Measurements from ENCODE around the gene SEC31B. TPM values are rescaled to one million over a fixed set of nuclear protein-coding genes. Genes with fewer than 3 reads are reported as not detected.

The SEC31B gene
- total and polyA plus RNA-seq, 5 donors, result 6.7 to 10.2 (median 8.5) TPM

DNA sequence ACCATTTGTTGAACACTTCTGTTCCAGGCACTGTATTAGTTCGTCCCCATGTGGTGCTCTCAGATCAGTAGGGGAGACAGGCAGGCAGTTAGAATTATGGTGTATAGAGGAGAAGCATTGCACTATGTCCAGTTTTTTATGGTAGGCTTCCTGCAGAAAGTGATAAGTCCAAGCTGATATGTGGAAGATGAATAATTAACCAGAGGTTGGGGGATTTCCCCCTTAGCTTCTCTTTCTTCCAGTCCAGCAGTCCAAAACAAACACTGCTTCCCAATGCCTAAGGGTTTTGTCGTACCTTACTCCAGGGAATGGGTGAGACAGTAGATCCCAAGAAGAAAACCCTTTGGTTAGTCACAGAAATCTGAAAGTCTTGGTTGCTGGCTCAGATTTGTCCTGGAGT is 35.2 kb upstream of the SEC31B start:
- DNase-seq (no peak), ATAC-seq (no peak)
- Histone ChIP-seq H3K27me3 (ENCODE audit: control insufficient read depth, insufficient read depth) (no peaks in the 10 kb centered on the region), H3K4me1 (ENCODE audit: control insufficient read depth, insufficient read depth, low read length) (no peaks in the 10 kb centered on the region), H3K4me3 (ENCODE audit: low read length) (no peak overlapping the region), H3K9me3 (ENCODE audit: control insufficient read depth, low read length) (no peaks in the 10 kb centered on the region), H3K27ac (ENCODE audit: low read length) (no peak overlapping the region)
- 79% methylated on average over 2 of the region's 2 CpGs for WGBS
- intact Hi-C loops (cut with DNase I), result no loop called here

DNA sequence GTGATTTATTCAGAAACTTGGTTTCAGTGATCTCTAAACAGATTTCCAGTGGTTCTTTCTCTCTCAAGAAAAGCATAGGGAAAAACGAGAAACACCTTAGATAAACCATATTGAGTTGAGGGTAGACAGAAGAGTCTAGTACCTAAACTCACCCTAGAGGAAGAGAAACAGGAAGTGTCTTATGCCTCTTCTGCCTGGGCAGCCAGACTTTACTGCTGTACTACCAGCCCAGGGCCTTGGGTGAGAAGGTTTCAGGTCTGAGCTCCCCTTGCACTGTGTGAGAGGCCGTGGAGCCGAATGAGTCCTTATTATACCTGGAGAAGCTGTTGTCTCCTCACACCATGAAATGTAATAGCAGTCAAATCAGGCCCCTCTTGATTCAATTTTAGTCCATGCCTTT is 34.3 kb upstream of the SEC31B start:
- intact Hi-C loops (cut with DNase I), result no loop called here
- 90% methylated on average over 3 of the region's 3 CpGs for WGBS

DNA sequence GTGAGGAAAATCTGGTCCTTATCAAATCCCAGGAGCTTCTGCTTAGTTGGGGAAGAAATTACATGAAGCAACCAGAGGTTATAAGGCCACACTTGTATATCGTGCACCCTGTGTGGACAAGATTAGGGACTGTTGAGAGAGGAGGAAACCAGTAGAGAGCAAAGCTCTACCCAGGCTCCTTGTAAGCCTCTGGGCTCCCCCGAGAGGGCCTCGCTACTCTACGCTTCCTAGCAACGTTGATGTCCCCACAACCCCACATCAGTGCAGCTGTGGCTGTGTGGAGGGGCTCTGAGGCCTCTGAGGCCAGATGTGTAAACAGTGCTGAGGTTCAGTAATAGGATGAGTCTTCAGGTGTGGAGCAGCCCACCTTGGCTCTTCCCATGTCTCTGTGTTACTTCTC is 32.1 kb upstream of the SEC31B start:
- 57% methylated on average over 5 of the region's 5 CpGs for WGBS
- H3K4me1 ChIP-seq (ENCODE audit: control insufficient read depth, insufficient read depth, low read length), result no peaks in the 10 kb centered on the region
- DNase-seq (no peak), ATAC-seq (no peak)
- no peak overlapping the region for H3K27ac ChIP-seq (ENCODE audit: low read length)
- intact Hi-C loops (cut with DNase I), result no loop called here
- H3K27me3 ChIP-seq (ENCODE audit: control insufficient read depth, insufficient read depth), result no peaks in the 10 kb centered on the region
- no peak overlapping the region for H3K4me3 ChIP-seq (ENCODE audit: low read length)
- H3K9me3 ChIP-seq (ENCODE audit: control insufficient read depth, low read length), result no peaks in the 10 kb centered on the region

More for the DNA sequence above, 34.3 kb upstream of the SEC31B start:
- Histone ChIP-seq H3K27me3 (ENCODE audit: control insufficient read depth, insufficient read depth) (no peaks in the 10 kb centered on the region), H3K27ac (ENCODE audit: low read length) (no peak overlapping the region), H3K9me3 (ENCODE audit: control insufficient read depth, low read length) (no peaks in the 10 kb centered on the region), H3K4me1 (ENCODE audit: control insufficient read depth, insufficient read depth, low read length) (no peaks in the 10 kb centered on the region), H3K4me3 (ENCODE audit: low read length) (no peak overlapping the region)
- no peak for DNase-seq
- ATAC-seq, result no peak

DNA sequence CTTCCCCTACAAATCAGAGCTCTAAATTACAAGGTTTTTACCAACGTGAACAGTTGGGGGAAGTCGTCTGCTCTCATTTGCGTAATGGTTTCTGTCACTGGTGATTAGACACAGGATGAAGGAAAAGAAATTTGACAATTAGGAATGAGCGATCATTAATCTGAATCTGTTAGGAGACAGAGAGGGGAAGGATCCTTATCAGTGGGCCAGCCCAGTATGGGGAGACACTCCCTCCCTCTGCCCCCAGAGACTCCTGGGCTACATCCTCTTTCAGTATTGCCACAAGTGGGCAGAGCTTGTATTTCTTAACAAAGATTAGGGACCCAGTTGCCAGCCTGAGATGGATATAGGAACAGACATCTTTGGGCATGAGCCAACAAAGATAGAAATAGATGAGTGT is 31.5 kb upstream of the SEC31B start:
- no peak overlapping the region for H3K4me3 ChIP-seq (ENCODE audit: low read length)
- no peak for ATAC-seq
- no peak overlapping the region for H3K27ac ChIP-seq (ENCODE audit: low read length)
- H3K4me1 ChIP-seq (ENCODE audit: control insufficient read depth, insufficient read depth, low read length), result no peaks in the 10 kb centered on the region
- H3K9me3 ChIP-seq (ENCODE audit: control insufficient read depth, low read length), result no peaks in the 10 kb centered on the region
- H3K27me3 ChIP-seq (ENCODE audit: control insufficient read depth, insufficient read depth), result no peaks in the 10 kb centered on the region
- WGBS, result 51% methylated on average over 4 of the region's 4 CpGs
- DNase-seq, result no peak
- intact Hi-C loops (cut with DNase I), result no loop called here

DNA sequence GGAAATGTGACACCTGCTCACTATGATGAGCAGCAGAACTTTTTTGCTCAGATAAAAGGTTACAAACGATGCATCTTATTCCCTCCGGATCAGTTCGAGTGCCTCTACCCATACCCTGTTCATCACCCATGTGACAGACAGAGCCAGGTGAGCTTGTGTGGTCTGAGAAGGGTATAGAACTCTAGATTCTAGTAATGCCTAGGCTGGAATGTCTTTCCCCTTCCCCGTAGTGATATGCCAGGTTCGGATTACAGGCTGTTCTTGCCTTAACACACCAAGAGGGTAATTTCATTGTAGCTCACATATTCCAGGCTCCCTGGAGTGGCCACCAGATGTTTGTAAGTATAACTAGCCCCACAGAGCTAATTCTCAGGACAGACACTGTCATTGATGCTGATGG is 25.3 kb upstream of the SEC31B start:
- ATAC-seq, result no peak
- no peaks in the 10 kb centered on the region for H3K27me3 ChIP-seq (ENCODE audit: control insufficient read depth, insufficient read depth)
- H3K4me3 ChIP-seq (ENCODE audit: low read length), result no peak overlapping the region
- 90% methylated on average over 5 of the region's 5 CpGs for WGBS
- no peak overlapping the region for H3K27ac ChIP-seq (ENCODE audit: low read length)
- no peaks in the 10 kb centered on the region for H3K9me3 ChIP-seq (ENCODE audit: control insufficient read depth, low read length)
- no peaks in the 10 kb centered on the region for H3K4me1 ChIP-seq (ENCODE audit: control insufficient read depth, insufficient read depth, low read length)
- intact Hi-C loops (cut with DNase I), result no loop called here
- DNase-seq, result no peak

DNA sequence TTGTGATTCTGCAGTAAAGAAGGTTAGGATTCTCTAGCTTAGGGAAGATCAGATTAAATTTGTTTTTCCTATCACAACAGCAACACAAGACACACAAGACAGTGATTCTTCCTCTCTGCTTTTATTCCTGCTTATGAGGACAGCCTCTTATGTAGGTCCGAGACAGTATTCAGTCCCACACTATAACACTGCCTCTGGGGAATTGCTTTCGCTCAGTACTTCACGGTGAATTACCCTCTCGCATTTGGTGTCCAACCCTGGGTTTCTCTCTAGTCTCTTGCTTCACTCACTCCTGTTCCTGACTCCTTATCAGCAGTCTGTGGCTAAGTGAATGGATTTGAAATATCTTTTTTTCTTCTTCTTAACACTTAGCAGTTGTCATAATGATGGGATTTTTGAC is 17.8 kb upstream of the SEC31B start:
- DNase-seq (no peak), ATAC-seq (no peak)
- no peaks in the 10 kb centered on the region for H3K9me3 ChIP-seq (ENCODE audit: control insufficient read depth, low read length)
- H3K27ac ChIP-seq (ENCODE audit: low read length), result no peak overlapping the region
- H3K4me3 ChIP-seq (ENCODE audit: low read length), result no peak overlapping the region
- no peaks in the 10 kb centered on the region for H3K27me3 ChIP-seq (ENCODE audit: control insufficient read depth, insufficient read depth)
- intact Hi-C loops (cut with DNase I), result no loop called here
- 82% methylated on average over 4 of the region's 4 CpGs for whole genome bisulfite sequencing
- H3K4me1 ChIP-seq (ENCODE audit: control insufficient read depth, insufficient read depth, low read length), result no peaks in the 10 kb centered on the region

DNA sequence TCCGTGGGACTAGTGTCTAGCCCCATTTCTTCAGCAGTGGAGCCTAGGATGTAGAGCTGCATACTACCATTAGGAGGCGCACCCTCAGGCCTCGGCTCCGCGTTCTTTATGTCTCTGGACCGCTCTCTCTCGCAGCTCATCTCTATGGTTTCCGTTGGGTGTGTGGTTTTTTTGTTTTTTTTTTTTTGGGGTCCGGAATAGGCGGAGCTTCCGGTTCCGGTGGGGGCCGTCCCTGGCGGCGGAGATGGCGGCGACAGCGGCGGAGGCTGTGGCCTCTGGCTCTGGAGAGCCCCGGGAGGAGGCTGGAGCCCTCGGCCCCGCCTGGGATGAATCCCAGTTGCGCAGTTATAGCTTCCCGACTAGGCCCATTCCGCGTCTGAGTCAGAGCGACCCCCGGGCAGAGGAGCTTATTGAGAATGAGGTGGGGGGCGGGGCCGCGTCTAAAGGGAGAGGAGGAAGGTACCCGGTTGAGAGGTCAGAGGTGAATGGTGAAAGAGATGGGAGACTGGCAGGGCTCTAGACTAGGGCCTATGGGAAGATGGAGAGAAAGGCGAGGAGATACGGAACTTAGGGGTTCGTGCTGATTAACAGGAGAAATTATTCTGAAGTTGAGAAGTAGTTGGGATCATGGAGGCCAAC is 16.2 kb upstream of the SEC31B start, which contains the start of gene HIF1AN:
Gene HIF1AN, plus strand, starts transcription at position 229 of the 639 bp plus-strand sequence. Its CDS starts 16 bp downstream, at position 245.
- WGBS, result under 1% methylated on average over 35 of the region's 35 CpGs
- no peaks in the 10 kb centered on the region for H3K9me3 ChIP-seq (ENCODE audit: control insufficient read depth, low read length)
- intact Hi-C loops (cut with DNase I), result no loop called here
- peak within 1 kb of the TSS; percentile 77 for H3K4me3 ChIP-seq (ENCODE audit: low read length)
- no peaks in the 10 kb centered on the region for H3K4me1 ChIP-seq (ENCODE audit: control insufficient read depth, insufficient read depth, low read length)
- ATAC-seq (peak; percentile 97), DNase-seq (peak; percentile 90 to 95 (median 93))
- peak within 1 kb of the TSS; percentile 31 for H3K27ac ChIP-seq (ENCODE audit: low read length)
- no peaks in the 10 kb centered on the region for H3K27me3 ChIP-seq (ENCODE audit: control insufficient read depth, insufficient read depth)

DNA sequence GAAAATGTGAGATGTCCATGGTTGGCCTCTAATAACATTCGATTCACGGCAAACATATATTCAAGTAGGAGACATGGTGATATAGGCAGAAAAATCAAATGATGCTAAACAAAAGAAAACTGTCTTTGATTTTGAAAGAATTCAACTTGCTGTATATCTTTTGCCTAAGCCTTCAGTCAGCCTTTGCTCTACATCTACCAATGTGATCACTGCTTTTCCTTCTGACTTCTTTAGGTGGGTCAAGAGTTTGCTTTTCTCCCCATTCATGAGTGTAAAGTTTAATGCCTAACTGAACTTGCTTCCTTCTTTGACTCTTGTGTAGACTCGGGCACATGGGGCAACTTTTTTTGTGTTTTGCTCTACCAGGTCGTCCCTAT is 15.7 kb upstream of the SEC31B start:
- no peaks in the 10 kb centered on the region for H3K4me1 ChIP-seq (ENCODE audit: control insufficient read depth, insufficient read depth, low read length)

DNA sequence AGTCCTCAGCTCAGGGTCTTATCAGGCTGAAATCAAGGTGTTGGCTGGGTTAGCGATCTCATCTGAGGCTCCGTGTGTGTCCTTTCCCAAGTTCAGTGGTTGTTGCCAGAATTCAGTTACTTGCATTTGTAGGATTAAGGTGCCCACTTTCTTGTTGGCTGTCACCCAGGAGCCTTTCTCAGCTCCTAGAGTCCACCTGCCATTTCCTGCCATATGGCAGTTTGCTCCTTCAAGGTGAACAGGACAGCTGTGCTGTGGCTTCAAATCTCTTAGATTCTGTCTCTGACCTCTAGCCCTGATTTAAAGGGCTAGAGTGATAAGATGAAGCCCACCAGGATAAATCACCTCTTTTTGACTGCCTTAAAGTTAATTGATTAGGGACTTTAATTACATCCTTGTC is 15.1 kb upstream of the SEC31B start:
- Histone ChIP-seq H3K27ac (ENCODE audit: low read length) (no peak overlapping the region), H3K27me3 (ENCODE audit: control insufficient read depth, insufficient read depth) (no peaks in the 10 kb centered on the region), H3K4me3 (ENCODE audit: low read length) (peak overlapping the region; percentile 77), H3K4me1 (ENCODE audit: control insufficient read depth, insufficient read depth, low read length) (no peaks in the 10 kb centered on the region), H3K9me3 (ENCODE audit: control insufficient read depth, low read length) (no peaks in the 10 kb centered on the region)
- no peak for DNase-seq
- intact Hi-C loops (cut with DNase I), result no loop called here
- ATAC-seq, result no peak
- 92% methylated on average over 2 of the region's 2 CpGs for WGBS

More for the DNA sequence above, 15.7 kb upstream of the SEC31B start:
- no peak for DNase-seq
- Histone ChIP-seq H3K9me3 (ENCODE audit: control insufficient read depth, low read length) (no peaks in the 10 kb centered on the region), H3K4me3 (ENCODE audit: low read length) (peak overlapping the region; percentile 77), H3K27me3 (ENCODE audit: control insufficient read depth, insufficient read depth) (no peaks in the 10 kb centered on the region), H3K27ac (ENCODE audit: low read length) (peak overlapping the region; percentile 31)
- WGBS, result 48% methylated on average over 4 of the region's 4 CpGs
- peak in 1 of 2 donors; percentile 5 for ATAC-seq
- intact Hi-C loops (cut with DNase I), result no loop called here

DNA sequence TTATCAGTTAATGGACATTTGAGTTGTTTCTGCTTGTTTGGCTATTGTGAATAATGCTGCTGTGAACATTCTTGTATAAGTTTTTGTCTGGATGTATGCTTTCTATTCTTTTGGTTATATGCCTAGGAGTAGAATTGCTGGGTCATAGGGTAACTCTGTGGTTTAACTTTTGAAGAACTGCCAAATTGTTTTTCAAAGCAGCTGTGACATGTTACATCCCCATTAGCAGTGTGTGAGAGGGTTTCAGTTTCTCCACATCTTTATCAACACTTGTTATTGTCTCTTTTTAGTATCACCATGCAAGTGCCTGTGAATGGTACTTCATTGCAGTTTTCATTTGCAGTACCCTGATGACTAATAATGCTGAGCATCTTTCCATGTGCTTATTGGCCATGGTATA is 12.1 kb upstream of the SEC31B start:
- H3K4me3 ChIP-seq (ENCODE audit: low read length), result no peak overlapping the region
- H3K27ac ChIP-seq (ENCODE audit: low read length), result no peak overlapping the region
- intact Hi-C loops (cut with DNase I), result no loop called here
- no peaks in the 10 kb centered on the region for H3K9me3 ChIP-seq (ENCODE audit: control insufficient read depth, low read length)
- no peak for ATAC-seq
- no peaks in the 10 kb centered on the region for H3K4me1 ChIP-seq (ENCODE audit: control insufficient read depth, insufficient read depth, low read length)
- DNase-seq, result no peak
- no peaks in the 10 kb centered on the region for H3K27me3 ChIP-seq (ENCODE audit: control insufficient read depth, insufficient read depth)

DNA sequence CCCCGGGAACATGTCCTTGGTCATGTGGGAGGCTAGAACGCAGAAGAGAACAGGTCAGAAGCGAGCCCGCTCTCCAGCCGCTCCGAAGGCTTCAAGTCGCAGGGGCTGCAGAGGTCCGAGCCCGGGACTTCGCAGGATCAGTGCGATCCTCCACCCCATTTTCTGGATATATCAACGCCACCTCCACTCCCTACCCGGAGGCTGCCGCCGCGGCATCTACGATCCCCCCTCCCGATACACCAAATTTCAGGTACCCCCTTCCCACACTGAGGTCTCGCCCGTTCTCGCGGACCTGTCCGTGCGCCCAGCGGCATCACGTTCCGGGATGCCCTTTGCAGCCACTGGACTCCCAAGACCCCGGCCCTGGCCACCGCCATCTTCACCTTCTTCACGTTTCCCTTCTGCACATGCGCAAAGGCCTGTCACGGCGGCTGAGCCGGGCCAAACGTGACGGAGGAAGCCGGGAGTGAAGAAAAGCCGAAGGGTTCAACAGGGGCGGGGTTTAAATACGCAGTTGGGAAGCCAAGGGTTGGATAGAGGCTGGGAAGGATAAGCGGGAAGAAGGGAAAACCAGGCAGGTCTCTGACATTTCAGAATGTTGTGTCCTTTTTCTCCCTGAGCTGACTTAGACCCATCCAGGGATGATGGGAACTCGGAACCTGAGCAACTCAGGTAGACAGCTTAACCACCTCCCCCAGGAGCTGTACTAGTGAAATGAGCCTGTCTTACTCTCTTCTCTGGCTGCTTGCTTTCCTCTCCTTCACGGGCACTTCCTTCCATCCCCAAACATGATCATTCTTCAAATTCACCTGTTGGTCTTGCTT is 10.0 kb upstream of the SEC31B start, which contains the start of gene NDUFB8:
Gene NDUFB8, minus strand, starts transcription at position 397 of the 824 bp plus-strand sequence. Its CDS starts 20 bp downstream, at position 377.
- Histone ChIP-seq H3K27me3 (ENCODE audit: control insufficient read depth, insufficient read depth) (no peaks in the 10 kb centered on the region), H3K4me3 (ENCODE audit: low read length) (peak within 1 kb of the TSS; percentile 85), H3K4me1 (ENCODE audit: control insufficient read depth, insufficient read depth, low read length) (no peaks in the 10 kb centered on the region), H3K27ac (ENCODE audit: low read length) (peak within 1 kb of the TSS; percentile 74), H3K9me3 (ENCODE audit: control insufficient read depth, low read length) (no peaks in the 10 kb centered on the region)
- WGBS, result 1% methylated on average over 43 of the region's 43 CpGs
- peak; percentile 92 to 94 for ATAC-seq
- peak; percentile 91 to 96 (median 96) for DNase-seq
- intact Hi-C loops (cut with DNase I), result loop anchor here in 1 of 4 donors (10.0 kb wide), 1 partner anchor 185 kb away; the partner anchor contains the start of gene SCD

All from right cardiac atrium (tissue), 5 donors.